Upper lobe of left lung (tissue), 4 donors: ENCODE results near the gene GPRC5C.

Source experiments
- EP300 ChIP-seq, 4 donors: sonication (generic); formaldehyde crosslinking; IDR thresholded peaks; one replicate each; pipeline ENCODE4 v1.5.1; 2017; ENCODE audit warnings: antibody characterized with exemption in 4 of 4, control low read depth in 2 of 4
- POLR2A ChIP-seq, 4 donors: fragments of 450-650 bp; IDR thresholded peaks; one replicate each; pipeline ENCODE4 v1.5.1; 2016 to 2017; ENCODE audit warnings: antibody characterized with exemption in 4 of 4, mild to moderate bottlenecking in 2 of 4
- POLR2AphosphoS5 ChIP-seq, 2 donors: sonication (generic); formaldehyde crosslinking; IDR thresholded peaks; one replicate each; pipeline ENCODE4 v1.5.1; 2017; ENCODE audit warnings: antibody characterized with exemption in 2 of 2
- TF ChIP-seq, protein P1 (sequence below), 6 experiments: fragments of 450-650 bp in 4 of 6; fragments of 200-600 bp in 2 of 6; sonication (generic) in 2 of 6; IDR thresholded peaks; one replicate each; pipeline ENCODE4 v1.5.1; 2016 to 2019; ENCODE audit warnings: antibody characterized with exemption in 6 of 6

DNA sequence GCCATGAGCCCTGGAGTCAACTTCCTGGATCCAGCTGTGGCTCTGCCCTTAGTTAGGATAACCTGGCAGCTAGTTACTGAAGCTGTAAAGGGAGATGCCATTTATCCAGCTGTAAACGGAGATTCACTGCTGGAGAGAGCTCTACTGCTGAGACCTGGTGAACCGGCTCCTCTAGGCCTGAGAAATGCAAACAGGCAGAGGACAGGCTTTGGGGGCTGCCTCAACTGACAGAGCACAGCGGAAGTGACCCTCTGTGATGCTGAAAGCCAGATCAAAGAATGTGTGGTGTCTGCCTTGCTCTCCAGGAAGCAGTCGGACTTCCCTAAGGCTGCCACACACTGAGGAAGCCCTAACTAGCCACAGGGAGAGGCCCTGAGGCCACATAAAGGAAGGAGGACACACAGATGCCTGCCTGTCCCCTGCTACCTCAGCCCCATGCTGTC, 21.9 kb upstream of the GPRC5C start:
- TF ChIP-seq, protein P1, sequence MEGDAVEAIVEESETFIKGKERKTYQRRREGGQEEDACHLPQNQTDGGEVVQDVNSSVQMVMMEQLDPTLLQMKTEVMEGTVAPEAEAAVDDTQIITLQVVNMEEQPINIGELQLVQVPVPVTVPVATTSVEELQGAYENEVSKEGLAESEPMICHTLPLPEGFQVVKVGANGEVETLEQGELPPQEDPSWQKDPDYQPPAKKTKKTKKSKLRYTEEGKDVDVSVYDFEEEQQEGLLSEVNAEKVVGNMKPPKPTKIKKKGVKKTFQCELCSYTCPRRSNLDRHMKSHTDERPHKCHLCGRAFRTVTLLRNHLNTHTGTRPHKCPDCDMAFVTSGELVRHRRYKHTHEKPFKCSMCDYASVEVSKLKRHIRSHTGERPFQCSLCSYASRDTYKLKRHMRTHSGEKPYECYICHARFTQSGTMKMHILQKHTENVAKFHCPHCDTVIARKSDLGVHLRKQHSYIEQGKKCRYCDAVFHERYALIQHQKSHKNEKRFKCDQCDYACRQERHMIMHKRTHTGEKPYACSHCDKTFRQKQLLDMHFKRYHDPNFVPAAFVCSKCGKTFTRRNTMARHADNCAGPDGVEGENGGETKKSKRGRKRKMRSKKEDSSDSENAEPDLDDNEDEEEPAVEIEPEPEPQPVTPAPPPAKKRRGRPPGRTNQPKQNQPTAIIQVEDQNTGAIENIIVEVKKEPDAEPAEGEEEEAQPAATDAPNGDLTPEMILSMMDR (IDR thresholded peaks at IDR 0.05): no peak
- TF ChIP-seq POLR2A (IDR thresholded peaks at IDR 0.05): no peak
- TF ChIP-seq POLR2AphosphoS5 (IDR thresholded peaks at IDR 0.05): no peak
- no peak for TF ChIP-seq EP300 (IDR thresholded peaks at IDR 0.05)
